MCF 10A (cell line): ENCODE measurements around the gene AMZ2. TPM values are rescaled to one million over a fixed set of nuclear protein-coding genes. Genes with fewer than 3 reads are reported as not detected.
A peak's percentile ranks its signal among the peaks of the same experiment; 100 is the strongest.

Experiments
- BruUV-seq: library from RNA; stranded (reverse); fragments of 400-500 nt; replicated peaks from 2 replicates; lab custom pipeline; 2021; lab: Mats Ljungman, UMichigan
- CTCF ChIA-PET: fragments of 300-600 bp; sonication (Branson Sonifier 250); formaldehyde crosslinking; extraction: SDS; loops from one replicate; lab custom pipeline; 2021; ENCODE audit warnings: antibody characterized with exemption, inconsistent platforms; lab: Yijun Ruan, JAX
- POLR2A ChIA-PET: fragments of 300-600, 350-650 bp; sonication (Branson Sonifier 250); formaldehyde crosslinking; extraction: SDS; loops from one replicate; lab custom pipeline; 2020; ENCODE audit warnings: antibody characterized with exemption, inconsistent platforms; lab: Yijun Ruan, JAX
- DNase-seq: peaks from one replicate; pipeline ENCODE4 v3.0.0-alpha.2; 2018; ENCODE audit not compliant: unreplicated experiment
- H3K27ac Mint-ChIP-seq: one replicate; pipeline ENCODE4 v1.8.0; 2022; ENCODE audit warnings: mild to moderate bottlenecking, low read depth, mixed read lengths; ENCODE audit not compliant: unreplicated experiment
- H3K27me3 Mint-ChIP-seq: one replicate; pipeline ENCODE4 v1.8.0; 2022; ENCODE audit warnings: mixed read lengths; ENCODE audit not compliant: insufficient read depth, unreplicated experiment
- H3K36me3 Mint-ChIP-seq: one replicate; pipeline ENCODE4 v1.8.0; 2022; ENCODE audit warnings: mild to moderate bottlenecking, moderate library complexity, mixed read lengths; ENCODE audit not compliant: insufficient read depth, unreplicated experiment
- H3K4me1 Mint-ChIP-seq: one replicate; pipeline ENCODE4 v1.8.0; 2022; ENCODE audit warnings: mixed read lengths; ENCODE audit not compliant: insufficient read depth, unreplicated experiment
- H3K4me3 Mint-ChIP-seq: one replicate; pipeline ENCODE4 v1.8.0; 2022; ENCODE audit warnings: mild to moderate bottlenecking, moderate library complexity, mixed read lengths; ENCODE audit not compliant: unreplicated experiment
- H3K9me3 Mint-ChIP-seq: one replicate; pipeline ENCODE4 v1.8.0; 2022; ENCODE audit warnings: mixed read lengths; ENCODE audit not compliant: unreplicated experiment
- intact Hi-C: fragments of 100-400 bp; cut with micrococcal nuclease; formaldehyde crosslinking; loops from 2 replicates; pipeline ENCODE4 v1.14.1; 2022
- total RNA-seq: library from RNA; stranded (reverse); gene quantifications from 2 replicates; pipeline ENCODE4 v1.2.3, GENCODE V29; 2022
- TF ChIP-seq, protein P1 (sequence below): fragments of 200-600 bp; IDR thresholded peaks from one replicate; pipeline ENCODE4 v1.8.0; 2022; ENCODE audit warnings: antibody characterized with exemption, mild to moderate bottlenecking; ENCODE audit not compliant: unreplicated experiment

Gene AMZ2
- total RNA-seq, 1 experiment from 2014 or later: 127 TPM

GRCh38 chr17:68204736-68205135 is 43.1 kb upstream of the AMZ2 start:
- POLR2A ChIA-PET: interaction anchor here (0.6 to 3.4 kb wide), 4 partner anchors 43 to 1103 kb away, joined by 3 to 23 read pairs (median 4); partner anchors contain the start of genes AMZ2 and WIPI1
- no peak for DNase-seq
- intact Hi-C loops: loop anchor here (5.0 kb wide), 1 partner anchor 43 kb away; the partner anchor contains the start of gene AMZ2

GRCh38 chr17:68205251-68205807 is 42.5 kb upstream of the AMZ2 start:
- Mint-ChIP-seq H3K27ac (no peak overlapping the region), H3K9me3 (no peaks in the 10 kb centered on the region), H3K4me3 (peak overlapping the region; percentile 77), H3K27me3 (peaks cover 4% of the 10 kb centered on the region), H3K36me3 (no peaks in the 10 kb centered on the region), H3K4me1 (peaks cover 9% of the 10 kb centered on the region)
- TF ChIP-seq, protein P1, sequence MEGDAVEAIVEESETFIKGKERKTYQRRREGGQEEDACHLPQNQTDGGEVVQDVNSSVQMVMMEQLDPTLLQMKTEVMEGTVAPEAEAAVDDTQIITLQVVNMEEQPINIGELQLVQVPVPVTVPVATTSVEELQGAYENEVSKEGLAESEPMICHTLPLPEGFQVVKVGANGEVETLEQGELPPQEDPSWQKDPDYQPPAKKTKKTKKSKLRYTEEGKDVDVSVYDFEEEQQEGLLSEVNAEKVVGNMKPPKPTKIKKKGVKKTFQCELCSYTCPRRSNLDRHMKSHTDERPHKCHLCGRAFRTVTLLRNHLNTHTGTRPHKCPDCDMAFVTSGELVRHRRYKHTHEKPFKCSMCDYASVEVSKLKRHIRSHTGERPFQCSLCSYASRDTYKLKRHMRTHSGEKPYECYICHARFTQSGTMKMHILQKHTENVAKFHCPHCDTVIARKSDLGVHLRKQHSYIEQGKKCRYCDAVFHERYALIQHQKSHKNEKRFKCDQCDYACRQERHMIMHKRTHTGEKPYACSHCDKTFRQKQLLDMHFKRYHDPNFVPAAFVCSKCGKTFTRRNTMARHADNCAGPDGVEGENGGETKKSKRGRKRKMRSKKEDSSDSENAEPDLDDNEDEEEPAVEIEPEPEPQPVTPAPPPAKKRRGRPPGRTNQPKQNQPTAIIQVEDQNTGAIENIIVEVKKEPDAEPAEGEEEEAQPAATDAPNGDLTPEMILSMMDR: peak; percentile 85
- CTCF ChIA-PET: interaction anchor here (0.6 to 1.9 kb wide), 8 partner anchors 8 to 260 kb away, joined by 3 to 8 read pairs (median 4); no protein-coding TSS in a partner anchor
- no TSS peak for BruUV-seq
- intact Hi-C loops: loop anchor here (5.0 kb wide), 1 partner anchor 42 kb away; the partner anchor contains the start of gene AMZ2
- POLR2A ChIA-PET: interaction anchor here (0.6 to 3.4 kb wide), 5 partner anchors 37 to 1102 kb away, joined by 3 to 23 read pairs (median 3); partner anchors contain the start of gene AMZ2
- DNase-seq: peak; percentile 86

More at GRCh38 chr17:68204736-68205135, 43.1 kb upstream of the AMZ2 start:
- CTCF ChIA-PET: interaction anchor here (0.6 to 1.9 kb wide), 9 partner anchors 9 to 298 kb away, joined by 3 to 8 read pairs (median 3); no protein-coding TSS in a partner anchor
- TF ChIP-seq, protein P1: no peak
- H3K4me1 Mint-ChIP-seq: peaks cover 6% of the 10 kb centered on the region
- H3K4me3 Mint-ChIP-seq: peak overlapping the region; percentile 77
- H3K27ac Mint-ChIP-seq: no peak overlapping the region
- no peaks in the 10 kb centered on the region for H3K9me3 Mint-ChIP-seq
- H3K27me3 Mint-ChIP-seq: peaks cover 10% of the 10 kb centered on the region
- no peaks in the 10 kb centered on the region for H3K36me3 Mint-ChIP-seq
- no TSS peak for BruUV-seq

DNA sequence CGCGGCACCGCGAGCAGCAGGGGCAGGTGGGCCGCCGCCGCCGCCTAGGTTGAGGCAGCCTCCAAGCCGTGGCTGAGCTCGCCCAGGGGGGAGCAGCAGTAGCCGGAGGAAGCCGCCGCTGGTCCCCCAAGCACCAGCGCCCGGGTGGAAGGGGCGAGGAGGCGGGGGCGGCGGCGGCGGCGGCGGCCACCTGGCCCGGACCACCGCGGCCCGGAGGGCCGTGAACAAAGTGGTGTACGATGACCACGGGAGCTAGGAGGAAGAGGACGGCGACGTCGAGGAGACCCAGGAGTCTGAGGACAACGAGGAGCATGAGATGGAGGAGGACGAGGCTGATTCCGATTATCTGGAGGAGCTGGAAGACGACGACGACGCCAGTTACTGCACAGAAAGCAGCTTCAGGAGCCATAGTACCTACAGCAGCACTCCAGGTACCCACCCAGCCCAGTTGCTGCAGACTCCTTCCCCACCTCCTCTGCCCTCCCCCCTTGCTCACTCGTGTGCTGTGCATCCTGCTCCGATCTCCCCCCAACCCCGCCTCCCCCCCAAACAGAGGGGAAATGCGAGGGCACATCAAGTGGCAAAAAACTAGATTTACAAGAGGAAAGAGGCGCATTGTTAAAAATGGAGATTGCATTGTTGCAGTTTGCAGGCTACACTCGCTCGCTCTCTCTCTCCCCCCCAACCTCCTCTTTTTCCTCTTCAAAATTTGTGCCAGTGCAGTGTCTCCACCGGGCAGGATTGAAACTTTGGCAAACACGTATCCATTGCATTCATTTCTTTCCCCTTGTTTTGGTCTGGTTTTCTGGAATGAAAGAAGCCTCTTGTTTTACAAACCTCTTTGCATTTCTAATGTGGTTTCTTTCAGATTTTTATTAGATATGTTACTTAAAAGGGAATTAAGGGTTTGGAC is 41.8 kb upstream of the AMZ2 start:
- Mint-ChIP-seq H3K27ac (no peak overlapping the region), H3K36me3 (no peaks in the 10 kb centered on the region), H3K27me3 (no peaks in the 10 kb centered on the region), H3K9me3 (no peaks in the 10 kb centered on the region), H3K4me3 (peak overlapping the region; percentile 77), H3K4me1 (peaks cover 11% of the 10 kb centered on the region)
- ChIA-PET POLR2A (interaction anchor here (0.6 to 3.4 kb wide), 7 partner anchors 36 to 251 kb away, joined by 3 to 23 read pairs (median 3); partner anchors contain the start of genes AMZ2 and WIPI1), CTCF (interaction anchor here (0.5 to 1.9 kb wide), 8 partner anchors 8 to 294 kb away, joined by 3 to 8 read pairs (median 4); no protein-coding TSS in a partner anchor)
- TF ChIP-seq, protein P1: no peak
- no TSS peak for BruUV-seq
- intact Hi-C loops: loop anchor here (5.0 kb wide), 1 partner anchor 41 kb away; the partner anchor contains the start of gene AMZ2
- DNase-seq: peak; percentile 22
